Stimulated activated memory B cell treated with anti-CD40 and anti-IgM and Interleukin-4, amounts not matched to agents 10 μg/mL and 1 μg/mL and 100 μg/mL, for 72 hours (primary cell): ENCODE data around the gene PPP1R15B.

Experiments used
- ATAC-seq: fragments of 150-1000 bp; cut with Tn5 transposase; 2 replicates; pipeline ENCODE4 v1.10.0; 2021
- H3K27ac Mint-ChIP-seq: one replicate; pipeline ENCODE4 v1.8.0; 2022; ENCODE audit warnings: mild to moderate bottlenecking, mixed read lengths
- H3K27me3 Mint-ChIP-seq: one replicate; pipeline ENCODE4 v1.8.0; 2022; ENCODE audit warnings: mixed read lengths
- H3K36me3 Mint-ChIP-seq: one replicate; pipeline ENCODE4 v1.8.0; 2022; ENCODE audit warnings: mixed read lengths
- H3K4me1 Mint-ChIP-seq: one replicate; pipeline ENCODE4 v1.8.0; 2022; ENCODE audit warnings: mixed read lengths
- H3K4me3 Mint-ChIP-seq: one replicate; pipeline ENCODE4 v1.8.0; 2022; ENCODE audit warnings: mild to moderate bottlenecking, moderate library complexity, mixed read lengths
- H3K9me3 Mint-ChIP-seq: one replicate; pipeline ENCODE4 v1.8.0; 2022; ENCODE audit warnings: mixed read lengths

PPP1R15B gene

DNA sequence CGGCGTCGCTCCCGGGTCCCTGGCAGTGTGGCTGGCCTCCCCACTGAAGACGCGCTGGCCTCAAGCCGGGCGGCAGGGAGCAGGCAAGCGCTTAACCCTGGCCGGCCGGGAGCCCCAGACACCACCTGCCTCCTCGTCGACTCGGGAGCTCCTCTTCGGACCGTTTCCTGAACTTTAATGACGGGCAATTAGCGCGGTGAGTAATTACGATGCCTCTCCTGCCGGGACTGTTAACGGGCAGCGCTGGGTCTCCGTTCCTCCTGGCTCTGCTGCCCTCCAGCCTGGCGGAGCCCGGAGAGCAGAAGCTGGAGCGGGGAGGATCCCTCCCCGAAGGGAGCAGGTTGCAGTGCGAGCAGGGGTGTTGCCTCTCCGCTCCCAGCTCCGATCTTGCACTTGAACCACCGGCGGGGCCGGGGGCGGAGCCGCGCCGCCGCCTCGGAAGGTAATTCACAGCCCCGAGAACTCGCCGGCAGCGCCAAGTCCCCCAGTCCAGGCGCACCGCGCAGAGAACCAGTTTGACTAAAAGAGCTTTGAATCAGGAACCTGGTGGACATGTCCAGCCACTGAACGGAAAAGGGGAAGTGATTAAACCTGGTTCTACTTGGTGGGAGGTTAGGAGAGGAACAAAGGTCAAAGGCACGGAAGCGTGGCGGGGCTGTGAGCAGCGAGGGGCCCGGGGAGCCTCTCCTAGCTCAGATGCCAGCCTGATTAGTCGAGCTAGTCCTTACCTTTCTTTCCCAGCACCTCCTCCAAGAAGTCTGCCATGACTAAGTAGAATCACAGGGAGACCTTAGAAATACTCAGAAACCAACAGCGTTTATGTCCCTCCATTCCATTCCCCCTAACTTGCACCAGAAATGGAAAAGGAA, 33.6 kb downstream of the PPP1R15B start:
- H3K9me3 Mint-ChIP-seq = no peaks in the 10 kb centered on the region
- peak; percentile 89 for ATAC-seq
- H3K36me3 Mint-ChIP-seq = no peaks in the 10 kb centered on the region
- H3K27ac Mint-ChIP-seq = peak overlapping the region; percentile 85
- H3K27me3 Mint-ChIP-seq = peaks cover 16% of the 10 kb centered on the region
- H3K4me1 Mint-ChIP-seq = peaks cover 9% of the 10 kb centered on the region
- peak overlapping the region; percentile 85 for H3K4me3 Mint-ChIP-seq

- no peak for ATAC-seq
- Mint-ChIP-seq H3K4me1 (peaks cover 9% of the 10 kb centered on the region), H3K27ac (peak overlapping the region; percentile 85), H3K27me3 (peaks cover 16% of the 10 kb centered on the region), H3K36me3 (no peaks in the 10 kb centered on the region), H3K9me3 (no peaks in the 10 kb centered on the region), H3K4me3 (peak overlapping the region; percentile 68)
These were observed 34.5 kb downstream of the PPP1R15B start for GRCh38 chr1:204376919-204377799.

GRCh38 chr1:204376465-204376864, 35.2 kb downstream of the PPP1R15B start:
- Mint-ChIP-seq H3K27ac (no peak overlapping the region), H3K36me3 (no peaks in the 10 kb centered on the region), H3K4me3 (no peak overlapping the region), H3K9me3 (no peaks in the 10 kb centered on the region), H3K27me3 (peaks cover 16% of the 10 kb centered on the region), H3K4me1 (peaks cover 9% of the 10 kb centered on the region)
- no peak for ATAC-seq

DNA sequence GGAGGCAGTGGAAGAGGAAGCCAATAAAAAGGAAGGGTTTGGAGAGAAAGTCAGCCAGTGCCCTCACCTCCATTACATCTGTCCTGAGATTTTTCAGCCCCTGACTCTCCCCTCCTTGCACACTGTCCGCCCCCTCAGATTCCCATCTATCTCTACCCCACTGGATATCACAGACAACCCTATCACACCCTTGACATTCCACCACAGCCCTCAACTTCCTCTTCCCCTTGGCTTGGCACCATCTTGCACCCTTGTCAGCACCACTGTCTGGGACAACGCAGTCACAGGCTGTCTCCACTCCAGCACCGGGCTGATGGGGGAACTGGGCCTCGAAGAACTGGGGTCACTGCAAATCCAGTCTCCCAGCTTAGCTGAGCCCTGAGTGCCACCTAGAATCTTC, 37.7 kb downstream of the PPP1R15B start:
- ATAC-seq = no peak
- H3K4me1 Mint-ChIP-seq = peaks cover 9% of the 10 kb centered on the region
- no peaks in the 10 kb centered on the region for H3K9me3 Mint-ChIP-seq
- H3K27ac Mint-ChIP-seq = no peak overlapping the region
- H3K4me3 Mint-ChIP-seq = no peak overlapping the region
- H3K27me3 Mint-ChIP-seq = peaks cover 16% of the 10 kb centered on the region
- H3K36me3 Mint-ChIP-seq = no peaks in the 10 kb centered on the region

GRCh38 chr1:204370176-204370575, 41.4 kb downstream of the PPP1R15B start:
- Mint-ChIP-seq H3K27ac (no peak overlapping the region), H3K9me3 (no peaks in the 10 kb centered on the region), H3K4me3 (no peak overlapping the region), H3K36me3 (no peaks in the 10 kb centered on the region), H3K4me1 (peaks cover 8% of the 10 kb centered on the region), H3K27me3 (peaks cover 31% of the 10 kb centered on the region)
- no peak for ATAC-seq

GRCh38 chr1:204368996-204369726, 42.5 kb downstream of the PPP1R15B start:
- ATAC-seq = no peak
- Mint-ChIP-seq H3K27ac (no peak overlapping the region), H3K9me3 (no peaks in the 10 kb centered on the region), H3K27me3 (peaks cover 39% of the 10 kb centered on the region), H3K36me3 (no peaks in the 10 kb centered on the region), H3K4me3 (no peak overlapping the region), H3K4me1 (peaks cover 16% of the 10 kb centered on the region)

DNA sequence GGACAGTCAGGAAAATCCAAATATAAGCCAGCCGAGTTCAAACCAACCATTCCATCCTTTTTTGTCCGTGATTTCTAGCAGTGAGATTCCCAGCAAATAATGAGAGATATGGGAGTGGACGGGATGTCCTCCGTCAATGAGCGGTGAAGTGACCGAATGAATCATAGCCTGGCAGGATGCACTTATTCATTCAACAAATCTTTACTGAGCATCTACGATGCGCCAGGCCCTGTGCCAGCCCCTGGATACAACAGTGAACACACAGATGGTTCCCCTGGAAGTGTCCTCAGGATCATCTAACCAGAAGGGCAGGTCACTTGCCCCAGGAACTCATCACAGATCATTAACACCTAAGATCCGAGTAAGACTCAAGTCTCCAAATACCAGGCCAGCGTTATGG, 43.7 kb downstream of the PPP1R15B start:
- no peak overlapping the region for H3K4me3 Mint-ChIP-seq
- no peaks in the 10 kb centered on the region for H3K36me3 Mint-ChIP-seq
- no peak overlapping the region for H3K27ac Mint-ChIP-seq
- H3K9me3 Mint-ChIP-seq = no peaks in the 10 kb centered on the region
- no peak for ATAC-seq
- peaks cover 39% of the 10 kb centered on the region for H3K27me3 Mint-ChIP-seq
- H3K4me1 Mint-ChIP-seq = peaks cover 28% of the 10 kb centered on the region

GRCh38 chr1:204367193-204367858, 44.3 kb downstream of the PPP1R15B start:
- Mint-ChIP-seq H3K27me3 (peaks cover 45% of the 10 kb centered on the region), H3K4me1 (peaks cover 33% of the 10 kb centered on the region), H3K36me3 (no peaks in the 10 kb centered on the region), H3K27ac (no peak overlapping the region), H3K4me3 (no peak overlapping the region), H3K9me3 (no peaks in the 10 kb centered on the region)
- no peak for ATAC-seq

DNA sequence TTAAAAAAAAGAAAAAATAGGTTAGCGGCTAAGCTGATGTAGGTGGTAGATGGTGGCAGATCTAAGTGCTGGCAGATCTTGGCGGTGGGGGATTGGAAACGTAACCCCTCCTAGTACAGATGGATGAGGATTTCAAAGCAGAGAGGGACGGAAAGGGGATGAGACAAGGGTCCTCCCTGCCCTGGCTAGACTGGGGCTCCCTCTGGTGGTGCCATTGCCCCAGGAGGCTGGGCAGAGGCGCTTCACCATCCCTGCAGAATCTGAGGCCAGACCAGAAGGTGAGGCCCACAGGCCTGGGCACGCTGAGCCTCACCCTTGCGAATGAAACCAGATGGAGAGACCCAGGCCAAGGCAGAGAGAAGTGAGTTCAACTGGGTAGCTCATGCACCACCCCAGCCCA, 44.9 kb downstream of the PPP1R15B start:
- Mint-ChIP-seq H3K27me3 (peaks cover 51% of the 10 kb centered on the region), H3K4me1 (peaks cover 33% of the 10 kb centered on the region), H3K9me3 (no peaks in the 10 kb centered on the region), H3K36me3 (no peaks in the 10 kb centered on the region), H3K27ac (no peak overlapping the region), H3K4me3 (no peak overlapping the region)
- ATAC-seq = no peak

DNA sequence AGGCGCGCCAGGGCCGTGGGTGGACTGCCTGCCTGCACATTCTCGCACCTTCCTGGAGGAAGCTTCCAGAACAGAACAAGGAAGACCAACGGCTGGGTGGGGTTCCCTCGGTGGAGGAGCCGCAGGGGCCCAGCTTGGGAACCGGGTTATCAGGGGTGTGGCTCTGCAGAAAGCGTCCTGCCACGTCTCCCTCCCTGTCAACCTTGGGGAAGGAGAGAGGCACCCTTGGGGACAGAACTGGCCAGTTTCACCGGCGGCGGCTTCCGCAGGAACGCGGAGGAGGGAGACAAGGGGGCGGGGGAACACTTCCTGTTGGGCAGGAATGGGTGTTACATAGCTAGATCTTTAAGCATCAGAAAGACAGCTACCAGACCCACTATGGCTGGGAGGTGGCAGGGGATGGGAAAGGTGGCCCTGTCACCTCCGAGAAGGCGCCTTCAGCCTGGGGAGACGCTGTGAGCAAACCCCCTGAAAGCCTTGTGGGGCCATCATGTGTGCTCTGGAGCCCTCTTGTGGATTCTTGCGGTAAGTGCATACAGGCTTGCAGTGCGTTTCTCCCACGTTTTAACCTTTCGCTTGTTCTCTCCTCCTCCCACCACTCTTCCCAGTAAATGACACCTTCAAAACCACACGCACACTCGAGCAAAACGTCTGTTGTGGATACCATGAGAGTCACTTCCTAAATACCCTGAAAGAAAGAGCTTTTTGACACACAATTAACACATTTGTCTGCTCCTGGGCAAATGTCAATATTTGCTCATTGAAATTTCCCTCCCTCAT, 48.1 kb downstream of the PPP1R15B start:
- H3K27me3 Mint-ChIP-seq = peaks cover 75% of the 10 kb centered on the region

DNA sequence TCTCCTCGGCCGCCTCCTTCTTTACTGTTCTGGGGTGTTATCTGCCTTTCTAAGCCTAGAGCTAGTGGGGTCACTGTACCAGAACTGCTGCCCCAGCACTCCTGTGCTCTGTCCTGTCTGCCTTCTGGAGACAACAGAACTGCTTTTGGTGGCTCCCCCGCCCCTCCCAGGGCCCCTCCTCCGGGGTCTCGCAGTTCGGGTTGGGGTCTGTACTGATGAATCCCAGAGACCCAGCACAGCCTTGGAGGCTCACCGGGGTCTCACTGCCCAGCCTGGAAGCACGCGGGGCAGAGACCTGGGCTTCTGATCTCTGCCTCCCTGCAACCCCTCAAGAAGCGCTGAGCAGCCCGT, 48.7 kb downstream of the PPP1R15B start:
- H3K4me1 Mint-ChIP-seq = peaks cover 37% of the 10 kb centered on the region
- no peak for ATAC-seq
- peaks cover 77% of the 10 kb centered on the region for H3K27me3 Mint-ChIP-seq
- H3K9me3 Mint-ChIP-seq = no peaks in the 10 kb centered on the region
- H3K36me3 Mint-ChIP-seq = no peaks in the 10 kb centered on the region
- H3K27ac Mint-ChIP-seq = peak overlapping the region; percentile 53
- peak overlapping the region; percentile 74 for H3K4me3 Mint-ChIP-seq

More for the DNA sequence above, 48.1 kb downstream of the PPP1R15B start:
- no peaks in the 10 kb centered on the region for H3K9me3 Mint-ChIP-seq
- H3K36me3 Mint-ChIP-seq = no peaks in the 10 kb centered on the region
- H3K4me1 Mint-ChIP-seq = peaks cover 37% of the 10 kb centered on the region
- ATAC-seq = peak; percentile 78
- peak overlapping the region; percentile 74 for H3K4me3 Mint-ChIP-seq
- H3K27ac Mint-ChIP-seq = peak overlapping the region; percentile 53

GRCh38 chr1:204361781-204362180, 49.8 kb downstream of the PPP1R15B start:
- Mint-ChIP-seq H3K27ac (no peak overlapping the region), H3K27me3 (peaks cover 75% of the 10 kb centered on the region), H3K4me1 (peaks cover 46% of the 10 kb centered on the region), H3K4me3 (no peak overlapping the region), H3K36me3 (no peaks in the 10 kb centered on the region), H3K9me3 (no peaks in the 10 kb centered on the region)
- no peak for ATAC-seq

DNA sequence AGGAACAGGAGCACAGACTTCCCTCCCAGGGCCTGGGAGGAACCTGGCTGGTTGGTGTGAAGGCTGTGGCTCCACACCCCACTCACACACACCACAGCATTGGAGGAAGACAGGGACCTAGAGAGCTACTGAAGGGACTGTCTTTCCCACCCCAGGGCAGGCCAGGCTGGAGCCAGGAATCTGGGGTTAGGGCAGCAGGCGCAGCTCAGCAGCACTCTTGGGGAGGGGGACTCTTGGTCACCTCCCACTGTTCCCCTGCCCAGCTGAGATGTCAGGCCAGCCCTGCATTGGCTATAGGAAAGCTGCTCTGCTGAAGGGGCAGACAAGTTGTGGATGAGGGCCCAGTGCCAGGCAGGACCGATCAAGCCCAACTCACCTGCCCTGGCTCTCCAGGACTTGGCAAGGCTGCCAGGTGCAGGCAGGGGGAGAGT, 50.3 kb downstream of the PPP1R15B start:
- Mint-ChIP-seq H3K27ac (no peak overlapping the region), H3K9me3 (no peaks in the 10 kb centered on the region), H3K36me3 (no peaks in the 10 kb centered on the region), H3K4me1 (peaks cover 46% of the 10 kb centered on the region), H3K4me3 (no peak overlapping the region), H3K27me3 (peaks cover 71% of the 10 kb centered on the region)
- no peak for ATAC-seq

DNA sequence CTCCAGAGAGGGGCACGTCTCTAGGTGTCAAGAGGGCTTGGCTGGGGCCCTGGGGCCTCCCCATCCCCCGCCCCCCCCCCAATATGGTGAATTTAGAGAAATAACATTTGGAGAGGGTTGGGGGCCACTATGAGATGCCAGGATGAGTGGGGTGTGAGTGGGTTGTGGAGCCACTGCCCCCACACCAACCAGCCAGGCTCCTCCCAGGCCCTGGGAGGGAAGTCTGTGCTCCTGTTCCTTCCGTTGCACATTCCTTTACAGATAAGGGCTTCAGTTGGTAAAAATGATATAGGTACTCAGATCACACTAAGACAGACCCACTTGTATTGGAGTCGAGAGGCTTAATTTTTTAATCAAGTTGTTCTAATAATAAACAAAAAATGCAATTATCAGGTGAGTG, 51.3 kb downstream of the PPP1R15B start:
- no peaks in the 10 kb centered on the region for H3K9me3 Mint-ChIP-seq
- ATAC-seq = no peak
- H3K4me3 Mint-ChIP-seq = no peak overlapping the region
- H3K27me3 Mint-ChIP-seq = peaks cover 61% of the 10 kb centered on the region
- no peaks in the 10 kb centered on the region for H3K36me3 Mint-ChIP-seq
- H3K27ac Mint-ChIP-seq = no peak overlapping the region
- peaks cover 39% of the 10 kb centered on the region for H3K4me1 Mint-ChIP-seq
